DMS153 treated with DMSO at 0.1 percent for 48 hours (cell line): ENCODE results near the gene CELSR1.

ENCODE experiments used
- DNase-seq: peaks from one replicate; lab custom pipeline; 2025; ENCODE audit not compliant: unreplicated experiment; lab: John Stamatoyannopoulos, UW

The CELSR1 gene

GRCh38 chr22:46462726-46463371 lies 74.6 kb downstream of the CELSR1 start:
- DNase-seq: no peak

- DNase-seq: no peak
Observed at GRCh38 chr22:46461566-46462180, 75.7 kb downstream of the CELSR1 start.

DNA sequence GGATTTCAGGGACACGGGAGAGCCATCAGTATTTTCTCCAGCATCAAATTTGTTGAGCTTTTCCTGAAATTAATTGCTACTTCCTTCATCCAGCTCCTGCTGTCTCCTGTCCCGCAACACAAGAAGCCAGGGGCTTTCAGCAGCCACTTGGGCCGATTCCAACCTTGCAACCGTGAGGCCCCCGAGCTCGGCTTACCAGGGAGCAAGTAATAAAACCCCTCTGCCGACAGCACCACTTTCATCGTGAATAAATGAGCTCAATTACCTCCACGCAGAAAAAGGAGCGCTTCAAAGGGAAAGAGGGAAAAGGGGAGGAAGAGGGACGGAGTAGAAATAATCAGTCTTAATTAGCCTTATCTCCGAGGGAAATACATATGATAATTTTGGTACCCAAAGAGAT lies 76.6 kb downstream of the CELSR1 start:
- no peak for DNase-seq

DNA sequence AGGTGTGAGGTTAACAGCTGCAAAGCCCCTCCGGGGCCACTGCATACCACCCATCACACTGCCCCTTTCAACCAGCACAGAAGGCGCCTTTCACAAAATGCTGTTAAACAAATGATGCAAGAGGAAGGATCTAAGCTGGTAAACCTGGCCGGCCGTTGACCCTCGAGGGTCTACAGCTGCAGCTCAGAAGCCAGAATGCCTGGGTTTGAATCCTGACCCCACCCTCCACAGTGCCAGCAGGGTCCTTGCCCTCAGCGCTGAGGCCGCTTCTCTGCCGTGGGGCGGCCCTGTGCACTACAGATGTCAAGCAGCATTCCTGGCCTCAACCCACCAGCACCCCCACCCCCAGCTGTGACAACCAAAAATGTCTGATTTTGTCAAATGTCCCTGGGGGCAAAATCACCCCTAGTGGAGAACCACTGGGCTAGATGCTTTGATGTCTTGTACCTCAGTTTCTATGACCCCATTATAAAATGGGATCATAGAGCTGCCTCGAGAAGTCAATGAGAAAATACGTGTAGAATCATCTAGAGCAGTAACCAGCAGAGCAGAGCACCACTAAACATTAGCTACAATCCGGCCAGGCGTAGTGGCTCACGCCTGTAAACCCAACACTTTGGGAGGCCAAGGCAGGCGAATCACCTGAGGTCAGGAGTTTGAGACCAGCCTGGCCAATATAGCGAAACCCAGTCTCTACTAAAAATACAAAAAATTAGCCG lies 77.9 kb downstream of the CELSR1 start:
- no peak for DNase-seq

GRCh38 chr22:46458525-46458924 lies 78.9 kb downstream of the CELSR1 start:
- DNase-seq: no peak

GRCh38 chr22:46457502-46458488 lies 79.6 kb downstream of the CELSR1 start:
- DNase-seq: no peak

GRCh38 chr22:46456818-46457163 lies 80.6 kb downstream of the CELSR1 start:
- no peak for DNase-seq

GRCh38 chr22:46455446-46455845 lies 82.0 kb downstream of the CELSR1 start:
- DNase-seq: no peak

DNA sequence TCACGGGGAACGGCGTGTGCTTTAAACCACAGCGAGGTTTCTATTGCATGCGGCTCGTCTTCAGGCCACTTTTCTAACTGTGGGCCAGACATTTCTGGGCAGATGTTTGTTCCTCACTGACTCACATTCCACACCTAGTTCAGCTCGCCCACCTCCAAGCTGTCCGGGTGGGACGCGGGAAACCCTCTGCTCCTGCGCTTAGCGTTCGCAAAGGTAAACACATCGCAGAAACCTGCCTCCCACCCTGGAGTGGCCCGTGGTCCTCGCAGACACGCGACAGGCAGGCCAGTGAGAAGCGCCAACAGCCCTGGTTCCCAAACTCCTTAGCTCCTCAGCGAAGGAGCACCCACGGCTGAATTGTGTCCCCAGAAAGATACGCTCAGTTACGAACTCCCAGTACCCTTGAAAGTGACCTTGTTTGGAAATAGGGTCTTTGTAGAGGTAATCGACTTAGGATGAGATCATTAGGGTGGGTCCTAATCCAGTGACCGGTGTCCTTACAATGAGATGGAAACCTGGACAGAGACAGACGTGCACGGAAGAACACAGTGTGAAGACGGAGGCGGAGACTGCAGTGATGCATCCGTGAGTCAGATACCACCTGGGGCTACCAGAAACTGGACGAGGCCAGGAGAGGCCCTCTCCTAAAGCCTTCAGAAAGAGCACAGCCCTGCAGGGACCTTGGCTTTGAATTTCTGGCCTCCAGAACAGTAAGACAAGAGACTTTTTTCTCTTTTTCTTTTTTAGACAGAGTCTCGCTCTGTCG lies 82.7 kb downstream of the CELSR1 start:
- DNase-seq: no peak

GRCh38 chr22:46453829-46454503 lies 83.5 kb downstream of the CELSR1 start:
- no peak for DNase-seq

GRCh38 chr22:46453006-46453828 lies 84.2 kb downstream of the CELSR1 start:
- no peak for DNase-seq

- no peak for DNase-seq
Observed at GRCh38 chr22:46452195-46453005, 85.0 kb downstream of the CELSR1 start.

GRCh38 chr22:46451741-46452140 lies 85.7 kb downstream of the CELSR1 start:
- no peak for DNase-seq

- DNase-seq: no peak
Observed at GRCh38 chr22:46450931-46451561, 86.4 kb downstream of the CELSR1 start.

GRCh38 chr22:46449974-46450745 lies 87.3 kb downstream of the CELSR1 start:
- no peak for DNase-seq

- DNase-seq: no peak
Observed at GRCh38 chr22:46449116-46449691, 88.2 kb downstream of the CELSR1 start.

GRCh38 chr22:46448333-46448732 lies 89.1 kb downstream of the CELSR1 start:
- DNase-seq: no peak
